ENCODE measurements around the gene SKP2.
"Not testable (repeated sequence)": the region's sequence is repeated elsewhere in the genome, so short reads cannot be mapped to it uniquely, and the experiment has no call there.

SKP2 gene

DNA sequence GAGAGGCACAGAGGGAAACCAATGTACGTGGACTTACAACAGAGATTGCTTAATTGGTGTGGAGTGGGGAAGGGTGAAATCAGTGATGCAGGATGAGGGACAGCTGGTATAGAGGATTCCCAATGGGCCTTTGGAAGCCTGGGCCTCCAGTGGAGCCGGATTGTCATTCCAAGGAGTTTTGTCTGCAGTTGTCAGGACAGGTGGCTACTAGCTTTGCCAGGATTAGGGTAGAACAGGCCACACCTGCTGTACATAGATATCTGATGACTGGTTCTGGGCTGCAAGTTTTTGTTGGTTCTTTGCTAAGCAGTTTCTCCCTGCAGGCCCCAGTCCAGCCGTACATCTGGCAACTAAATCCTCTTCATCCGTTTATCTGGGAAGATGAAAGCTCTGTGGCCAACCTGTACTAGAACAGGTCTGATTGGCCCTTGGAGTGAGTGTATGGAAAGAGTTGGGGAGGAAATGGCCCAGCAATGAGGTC, 4.2 kb downstream of the SKP2 start:
- peak; percentile 85 for DNase-seq (ENCODE audit: low read depth, low spot score)
- peak overlapping the region; percentile 93 for H3K27ac ChIP-seq

DNA sequence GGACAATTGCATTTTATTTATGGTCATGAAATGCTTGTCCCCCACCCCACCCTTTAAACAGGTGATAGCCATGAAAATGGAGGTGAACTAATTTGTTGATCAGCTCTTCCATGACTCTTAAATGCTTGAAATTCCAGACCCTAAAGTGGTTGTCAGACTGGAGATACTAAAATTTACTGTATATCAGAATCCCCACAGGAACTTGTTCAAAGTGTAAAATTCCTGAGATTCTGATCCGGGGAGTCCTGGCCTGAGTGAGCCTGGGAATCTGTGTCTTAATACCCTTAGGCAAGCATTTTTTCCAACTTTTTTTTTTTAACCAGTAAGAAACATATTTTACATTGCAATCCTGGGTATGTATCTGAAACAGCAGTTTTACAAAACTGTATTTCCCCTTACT, 4.7 kb downstream of the SKP2 start:
- DNase-seq (ENCODE audit: low read depth, low spot score): no peak
- peak overlapping the region; percentile 93 for H3K27ac ChIP-seq

DNA sequence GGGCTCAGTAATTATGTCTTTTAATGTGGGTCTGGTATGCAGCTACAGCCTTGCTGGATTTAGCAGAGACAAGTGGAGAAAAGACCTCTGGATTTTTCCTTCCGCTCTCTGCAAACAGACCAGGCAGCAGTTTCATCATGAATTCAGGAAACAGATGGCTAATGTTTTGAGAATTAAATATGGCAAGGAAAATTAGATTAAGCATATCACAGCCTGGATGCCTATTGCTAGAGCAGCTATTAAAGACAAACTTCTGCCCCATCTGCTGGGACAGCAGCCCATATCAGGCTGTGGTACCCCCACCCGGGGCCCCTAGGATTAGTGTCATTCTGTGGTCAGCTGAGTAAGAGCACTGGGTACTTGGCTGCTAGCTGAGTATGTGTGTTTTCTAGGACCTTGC, 6.2 kb downstream of the SKP2 start:
- DNase-seq (ENCODE audit: low read depth, low spot score): no peak
- no peak overlapping the region for H3K27ac ChIP-seq

GRCh38 chr5:36160617-36161016, 8.7 kb downstream of the SKP2 start:
- no peak for DNase-seq (ENCODE audit: low read depth, low spot score)
- H3K27ac ChIP-seq: peak overlapping the region; percentile 27

DNA sequence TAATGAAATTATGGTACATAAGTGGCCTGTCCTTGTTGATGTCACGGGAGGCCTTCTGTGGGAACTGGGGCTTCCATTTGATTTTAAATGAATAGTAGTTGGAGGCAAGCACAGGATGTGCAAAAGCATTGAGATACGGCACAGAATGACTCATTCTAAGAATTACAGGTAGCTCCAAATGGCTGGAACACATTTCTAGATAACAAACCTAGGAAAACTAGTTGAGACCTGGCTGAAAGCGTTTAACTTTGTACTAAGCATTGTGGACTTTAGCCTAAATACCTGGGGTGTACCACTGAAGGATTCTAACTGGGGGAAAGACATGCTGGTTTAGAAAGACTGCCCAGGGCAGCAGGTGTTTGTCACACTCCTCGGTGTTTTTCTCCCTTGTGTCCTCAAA, 9.4 kb downstream of the SKP2 start:
- no peak for DNase-seq (ENCODE audit: low read depth, low spot score)

DNA sequence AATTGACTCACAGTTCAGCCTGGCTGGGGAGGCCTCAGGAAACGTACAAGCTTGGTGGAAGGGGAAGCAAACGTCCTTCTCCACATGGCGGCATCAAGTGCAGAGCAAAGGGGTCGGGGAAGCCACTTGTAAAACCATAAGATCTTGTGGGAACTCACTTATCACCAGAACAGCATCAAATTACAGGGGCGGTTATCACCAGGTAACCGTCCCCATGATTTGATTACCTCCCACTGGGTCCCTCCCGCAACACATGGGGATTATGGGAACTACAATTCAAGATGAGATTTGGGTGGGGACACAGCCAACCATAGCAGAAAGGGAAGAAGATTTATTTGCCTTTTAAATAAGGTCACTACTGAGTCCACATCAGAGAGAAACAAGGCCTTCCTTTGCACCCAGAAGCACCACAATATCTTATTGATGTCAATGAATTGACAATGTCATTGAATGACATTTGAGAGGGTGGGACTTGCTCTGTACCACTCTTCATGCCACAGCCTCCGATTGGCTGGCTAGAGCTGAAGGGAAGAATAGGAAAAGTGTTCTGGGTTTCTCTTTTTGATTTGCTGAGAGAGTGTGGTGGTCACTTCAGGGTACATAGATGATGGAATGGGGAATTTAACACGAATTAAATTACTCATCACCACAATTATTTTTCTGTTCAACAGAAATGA, 11.0 kb downstream of the SKP2 start:
- DNase-seq (ENCODE audit: low read depth, low spot score): no peak
- H3K27ac ChIP-seq: no peak overlapping the region

More for the DNA sequence above, 9.4 kb downstream of the SKP2 start:
- H3K27ac ChIP-seq: peak overlapping the region; percentile 27

GRCh38 chr5:36164461-36164860, 12.6 kb downstream of the SKP2 start:
- H3K27ac ChIP-seq: no peak overlapping the region
- DNase-seq (ENCODE audit: low read depth, low spot score): no peak

DNA sequence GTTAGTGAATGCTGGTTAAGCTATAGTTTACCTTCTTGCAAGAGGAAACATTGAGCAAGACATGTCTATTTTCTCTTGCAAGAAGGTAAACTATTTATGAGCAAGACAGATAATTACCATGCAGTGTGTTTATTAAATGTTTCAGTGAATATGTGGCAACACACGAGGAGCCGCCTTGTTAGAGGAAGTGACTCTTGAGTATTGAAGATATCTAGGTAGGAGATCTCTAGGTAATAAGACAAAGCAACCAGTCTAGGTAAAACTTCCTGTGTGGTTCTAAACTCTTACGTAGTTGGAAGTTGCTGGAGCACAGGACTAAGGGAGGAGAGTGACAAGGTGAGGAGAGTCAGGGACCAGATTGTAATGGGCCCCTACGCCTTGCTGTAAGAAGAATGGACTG, 16.8 kb downstream of the SKP2 start:
- DNase-seq (ENCODE audit: low read depth, low spot score): no peak
- H3K27ac ChIP-seq: no peak overlapping the region

DNA sequence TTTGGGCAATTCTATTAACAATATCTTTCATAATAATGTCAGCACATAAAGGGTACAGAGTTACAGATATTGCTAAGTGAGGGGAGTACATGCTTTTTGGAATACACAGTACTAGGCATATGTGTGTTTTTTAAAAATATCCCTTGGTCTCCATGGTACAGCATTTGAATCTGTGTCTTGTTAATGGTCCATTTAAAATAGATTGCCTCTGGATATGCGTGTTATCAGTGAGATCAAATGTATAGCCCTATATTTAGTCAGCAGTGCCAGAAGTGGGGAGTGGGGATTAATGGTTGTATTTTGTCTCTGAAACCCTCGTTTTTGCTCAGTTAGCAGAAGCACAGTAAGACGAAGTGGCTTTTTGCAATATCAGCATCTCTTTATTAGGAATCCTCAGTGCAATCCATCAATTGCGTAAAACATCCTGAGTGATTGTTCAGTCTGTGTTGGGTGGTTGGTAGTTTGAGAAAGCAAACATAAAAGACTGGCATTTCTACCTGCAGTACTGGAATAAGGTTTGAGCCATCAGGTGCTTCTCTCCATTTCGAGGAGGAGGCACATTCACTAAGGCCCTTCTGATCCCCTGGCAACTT, 19.0 kb downstream of the SKP2 start:
- H3K27ac ChIP-seq: no peak overlapping the region
- no peak for DNase-seq (ENCODE audit: low read depth, low spot score)

- no peak overlapping the region for H3K27ac ChIP-seq
- no peak for DNase-seq (ENCODE audit: low read depth, low spot score)
These were observed 20.7 kb downstream of the SKP2 start for GRCh38 chr5:36172599-36172998.

GRCh38 chr5:36173426-36173825, 21.5 kb downstream of the SKP2 start:
- no peak overlapping the region for H3K27ac ChIP-seq
- no peak for DNase-seq (ENCODE audit: low read depth, low spot score)

- H3K27ac ChIP-seq: no peak overlapping the region
- no peak for DNase-seq (ENCODE audit: low read depth, low spot score)
These were observed 22.2 kb downstream of the SKP2 start for GRCh38 chr5:36174119-36174518.

- H3K27ac ChIP-seq: no peak overlapping the region
- DNase-seq (ENCODE audit: low read depth, low spot score): no peak
These were observed 23.1 kb downstream of the SKP2 start for GRCh38 chr5:36175043-36175442.

DNA sequence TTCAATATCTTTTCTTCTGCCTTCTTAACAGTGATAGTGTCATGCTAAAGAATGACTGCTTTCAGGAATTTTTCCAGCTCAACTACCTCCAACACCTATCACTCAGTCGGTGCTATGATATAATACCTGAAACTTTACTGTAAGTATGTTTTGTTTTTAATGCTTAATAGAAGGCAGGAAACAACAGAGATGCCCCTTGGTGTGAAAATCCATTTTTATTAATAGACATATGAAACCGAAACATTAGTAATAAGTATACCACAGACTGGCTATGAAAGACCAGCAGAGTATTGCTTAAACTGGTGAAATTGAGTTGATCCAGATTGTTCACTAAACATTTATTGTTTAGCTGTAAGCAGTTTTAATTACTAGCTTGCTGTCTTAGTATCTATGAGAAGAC, 25.2 kb downstream of the SKP2 start:
- H3K27ac ChIP-seq: no peak overlapping the region
- no peak for DNase-seq (ENCODE audit: low read depth, low spot score)

DNA sequence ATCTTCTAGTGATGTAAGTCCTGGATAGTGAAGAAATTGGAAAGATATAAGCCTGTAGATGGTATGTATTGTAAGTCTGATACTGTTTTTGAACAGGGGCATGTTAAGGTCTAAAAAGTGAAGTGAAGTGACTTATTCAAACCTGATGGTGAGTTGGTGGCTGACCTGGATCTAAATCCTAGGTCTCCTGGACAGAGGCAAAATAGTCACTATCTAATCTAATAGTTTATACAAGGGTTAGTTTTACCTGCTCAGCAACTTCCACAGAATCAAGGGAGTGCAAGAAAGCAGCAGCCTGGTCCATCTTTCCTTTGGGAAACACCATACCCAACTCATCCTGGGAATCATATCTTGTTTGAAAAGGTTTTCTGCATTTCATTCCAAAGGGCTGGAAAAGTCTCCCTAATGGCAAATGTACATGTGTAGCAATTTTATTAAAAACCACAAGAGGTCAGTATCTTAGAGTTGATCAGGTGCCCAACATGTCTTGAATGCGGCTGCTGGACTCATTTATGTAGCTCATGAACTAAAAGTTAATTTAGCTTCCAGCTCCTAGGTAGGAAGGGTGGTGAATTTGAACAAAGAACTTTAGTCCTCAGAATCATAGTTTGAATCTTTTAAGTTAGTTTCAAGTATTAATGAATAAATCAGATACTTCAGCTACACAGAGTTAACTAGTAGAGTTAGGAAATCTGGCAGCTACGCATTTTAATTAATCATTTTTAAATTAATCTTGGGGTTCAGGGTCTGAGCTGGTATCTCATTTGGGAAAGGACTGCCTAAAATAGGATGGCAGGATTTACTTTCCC, 26.0 kb downstream of the SKP2 start:
- no peak for DNase-seq (ENCODE audit: low read depth, low spot score)
- H3K27ac ChIP-seq: no peak overlapping the region

DNA sequence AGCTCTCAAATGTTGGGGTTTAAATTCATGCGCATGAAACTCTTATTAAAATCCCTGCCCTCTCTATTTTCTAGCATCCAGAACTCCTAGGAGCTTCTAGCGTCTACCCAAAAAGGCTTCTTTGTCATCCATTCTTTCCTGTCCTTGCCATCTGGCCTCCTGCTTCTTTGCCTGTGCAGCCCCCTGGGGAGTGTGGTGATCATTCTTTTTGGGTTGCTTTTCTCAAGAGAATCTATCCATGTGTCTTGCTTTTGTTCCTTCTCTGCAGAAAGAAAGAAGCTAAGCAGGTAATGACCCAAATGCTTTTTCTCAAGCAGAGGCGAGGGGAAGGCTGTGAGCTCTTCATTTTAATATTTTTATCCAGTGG, 26.6 kb downstream of the SKP2 start:
- DNase-seq (ENCODE audit: low read depth, low spot score): no peak
- H3K27ac ChIP-seq: no peak overlapping the region

GRCh38 chr5:36179950-36180349, 28.0 kb downstream of the SKP2 start:
- H3K27ac ChIP-seq: no peak overlapping the region
- DNase-seq (ENCODE audit: low read depth, low spot score): no peak

- no peak overlapping the region for H3K27ac ChIP-seq
- DNase-seq (ENCODE audit: low read depth, low spot score): no peak
These were observed 28.8 kb downstream of the SKP2 start for GRCh38 chr5:36180556-36181350.

GRCh38 chr5:36181774-36182173, 29.9 kb downstream of the SKP2 start:
- H3K27ac ChIP-seq: no peak overlapping the region
- no peak for DNase-seq (ENCODE audit: low read depth, low spot score)

DNA sequence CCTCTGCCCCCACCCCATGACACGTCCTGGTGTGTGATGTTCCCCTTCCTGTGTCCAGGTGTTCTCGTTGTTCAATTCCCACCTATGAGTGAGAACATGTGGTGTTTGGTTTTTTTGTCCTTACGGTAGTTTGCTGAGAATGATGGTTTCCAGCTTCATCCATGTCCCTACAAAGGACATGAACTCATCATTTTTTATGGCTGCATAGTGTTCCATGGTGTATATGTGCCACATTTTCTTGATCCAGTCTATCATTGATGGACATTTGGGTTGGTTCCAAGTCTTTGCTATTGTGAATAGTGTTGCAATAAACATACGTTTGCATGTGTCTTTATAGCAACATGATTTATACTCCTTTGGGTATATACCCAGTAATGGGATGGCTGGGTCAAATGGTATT, 32.5 kb downstream of the SKP2 start:
- DNase-seq (ENCODE audit: low read depth, low spot score); H3K27ac ChIP-seq: not testable (repeated sequence)

- H3K27ac ChIP-seq: no peak overlapping the region
- no peak for DNase-seq (ENCODE audit: low read depth, low spot score)
These were observed 41.8 kb downstream of the SKP2 start for GRCh38 chr5:36193746-36194145.
